ENCODE results near the gene BICC1.

The BICC1 gene

DNA sequence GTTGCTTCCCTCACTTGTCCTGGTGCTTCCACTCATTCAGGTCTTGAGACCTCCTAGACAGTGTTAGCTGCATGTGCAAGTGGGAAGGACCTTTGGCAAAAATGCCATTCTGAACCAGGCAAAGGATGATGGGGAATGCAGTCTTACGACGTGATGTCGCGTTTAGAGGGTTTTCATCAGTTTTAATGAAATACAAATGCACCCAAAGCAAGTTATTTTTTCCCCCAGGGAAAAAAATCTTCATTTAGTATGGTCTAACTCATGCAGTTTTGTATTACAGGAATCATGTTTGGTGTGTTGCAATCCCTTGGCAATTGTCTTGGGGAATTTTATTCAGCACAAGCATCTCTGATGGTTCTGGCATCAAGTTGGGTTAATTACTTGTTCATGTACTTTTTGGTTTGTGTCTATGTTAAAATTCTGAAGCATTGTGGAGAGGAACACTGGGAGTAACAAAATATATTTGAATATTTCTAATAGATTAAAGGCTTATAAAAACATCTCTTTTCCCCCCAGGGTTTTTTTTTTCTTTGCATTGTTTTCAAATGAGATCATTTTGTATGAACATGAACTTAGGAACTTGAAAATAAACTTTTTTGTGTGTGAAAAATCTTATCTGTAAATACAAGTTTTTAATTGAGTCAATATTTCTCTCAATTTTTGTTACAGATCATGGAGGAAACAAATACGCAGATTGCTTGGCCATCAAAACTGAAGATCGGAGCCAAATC is 188.9 kb downstream of the BICC1 start:
- TF ChIP-seq, protein P1, sequence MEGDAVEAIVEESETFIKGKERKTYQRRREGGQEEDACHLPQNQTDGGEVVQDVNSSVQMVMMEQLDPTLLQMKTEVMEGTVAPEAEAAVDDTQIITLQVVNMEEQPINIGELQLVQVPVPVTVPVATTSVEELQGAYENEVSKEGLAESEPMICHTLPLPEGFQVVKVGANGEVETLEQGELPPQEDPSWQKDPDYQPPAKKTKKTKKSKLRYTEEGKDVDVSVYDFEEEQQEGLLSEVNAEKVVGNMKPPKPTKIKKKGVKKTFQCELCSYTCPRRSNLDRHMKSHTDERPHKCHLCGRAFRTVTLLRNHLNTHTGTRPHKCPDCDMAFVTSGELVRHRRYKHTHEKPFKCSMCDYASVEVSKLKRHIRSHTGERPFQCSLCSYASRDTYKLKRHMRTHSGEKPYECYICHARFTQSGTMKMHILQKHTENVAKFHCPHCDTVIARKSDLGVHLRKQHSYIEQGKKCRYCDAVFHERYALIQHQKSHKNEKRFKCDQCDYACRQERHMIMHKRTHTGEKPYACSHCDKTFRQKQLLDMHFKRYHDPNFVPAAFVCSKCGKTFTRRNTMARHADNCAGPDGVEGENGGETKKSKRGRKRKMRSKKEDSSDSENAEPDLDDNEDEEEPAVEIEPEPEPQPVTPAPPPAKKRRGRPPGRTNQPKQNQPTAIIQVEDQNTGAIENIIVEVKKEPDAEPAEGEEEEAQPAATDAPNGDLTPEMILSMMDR (IDR thresholded peaks at IDR 0.05; ENCODE audit: low read depth, low read length) = no peak

DNA sequence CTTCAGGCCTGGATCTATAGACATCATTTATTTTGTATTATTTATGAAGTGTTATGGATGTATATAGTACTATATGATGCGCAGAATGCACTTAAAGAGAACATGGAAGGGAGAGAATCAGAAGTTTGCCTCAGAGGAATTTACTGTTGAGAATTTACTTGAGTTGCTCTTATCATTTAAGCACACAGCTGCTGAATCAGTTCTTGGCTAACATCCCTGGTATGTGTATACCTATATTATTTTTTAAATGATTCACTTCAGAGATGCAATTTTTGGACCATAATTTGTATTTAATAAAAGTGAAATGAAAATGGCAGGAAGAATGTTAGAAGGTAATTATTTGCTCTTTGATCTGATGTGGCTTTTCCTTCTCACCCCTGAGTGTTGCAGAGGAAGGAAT is 191.6 kb downstream of the BICC1 start:
- DNase-seq (ENCODE audit: extremely low read depth, low read depth) = no peak
- TF ChIP-seq, protein P1 (IDR thresholded peaks at IDR 0.05; ENCODE audit: low read depth, low read length) = no peak

More for the DNA sequence above, 188.9 kb downstream of the BICC1 start:
- DNase-seq (ENCODE audit: extremely low read depth, low read depth) = peak; percentile 91

DNA sequence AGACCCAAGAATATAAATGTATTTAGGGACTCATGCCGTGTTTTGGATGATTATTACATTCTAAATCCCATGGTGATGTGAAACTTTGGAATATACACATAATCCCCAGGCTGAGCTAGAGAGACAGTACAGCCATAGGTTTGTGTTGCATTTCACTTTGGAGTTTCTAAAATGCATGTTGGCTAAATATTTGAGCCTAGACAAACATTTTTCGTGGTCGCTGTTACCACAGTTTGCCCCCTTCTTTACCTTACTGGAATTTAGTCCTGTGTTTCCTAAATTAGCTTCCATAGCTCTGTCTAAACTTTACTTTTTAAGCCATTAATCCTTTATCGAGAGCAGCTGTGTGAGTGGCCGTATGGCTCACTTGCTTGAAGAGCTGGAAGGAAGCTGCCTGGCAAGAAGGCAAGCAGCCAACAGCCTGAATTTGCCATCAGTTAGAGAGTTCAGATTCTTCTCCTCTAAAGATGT is 192.0 kb downstream of the BICC1 start:
- TF ChIP-seq, protein P1 (IDR thresholded peaks at IDR 0.05; ENCODE audit: low read depth, low read length) = no peak
- DNase-seq (ENCODE audit: extremely low read depth, low read depth) = peak; percentile 14

DNA sequence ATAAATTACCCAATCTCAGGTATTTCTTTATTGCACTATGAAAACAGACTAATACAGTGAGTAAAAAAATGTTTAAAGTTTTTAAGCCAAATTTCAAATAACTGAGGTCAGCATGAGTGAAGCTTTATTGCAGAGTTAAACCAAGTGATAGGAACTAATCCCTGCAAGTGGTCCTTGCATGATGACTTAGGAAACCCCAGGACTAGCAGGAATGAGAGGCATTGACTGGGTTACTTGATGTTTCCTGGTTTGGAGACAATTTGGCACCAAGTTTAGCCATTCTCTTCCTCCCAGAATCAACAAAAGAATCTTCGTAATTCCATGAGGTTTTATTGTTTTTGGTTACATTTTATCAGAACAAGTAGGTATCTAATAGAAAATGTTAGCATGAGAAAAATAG is 194.2 kb downstream of the BICC1 start:
- no peak for DNase-seq (ENCODE audit: extremely low read depth, low read depth)
- TF ChIP-seq, protein P1 (IDR thresholded peaks at IDR 0.05; ENCODE audit: low read depth, low read length) = no peak

DNA sequence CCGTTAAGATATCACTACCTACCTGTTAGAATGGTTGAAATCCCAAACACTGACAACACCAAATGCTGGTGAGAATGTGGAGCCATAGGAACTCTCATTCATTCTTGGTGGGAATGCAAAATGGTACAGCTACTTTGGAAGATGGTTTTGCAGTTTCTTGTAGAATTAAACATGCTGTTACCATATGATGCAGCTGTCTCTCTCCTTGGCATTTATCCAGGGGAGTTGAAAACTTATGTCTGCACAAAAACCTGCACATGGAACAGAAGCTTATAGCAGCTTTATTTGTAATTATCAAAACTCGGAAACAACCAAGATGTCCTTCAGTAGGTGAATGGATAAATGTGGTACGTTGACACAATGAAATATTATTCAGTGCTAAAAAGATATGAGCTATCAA is 199.5 kb downstream of the BICC1 start:
- TF ChIP-seq, protein P1 (IDR thresholded peaks at IDR 0.05; ENCODE audit: low read depth, low read length) = no peak

DNA sequence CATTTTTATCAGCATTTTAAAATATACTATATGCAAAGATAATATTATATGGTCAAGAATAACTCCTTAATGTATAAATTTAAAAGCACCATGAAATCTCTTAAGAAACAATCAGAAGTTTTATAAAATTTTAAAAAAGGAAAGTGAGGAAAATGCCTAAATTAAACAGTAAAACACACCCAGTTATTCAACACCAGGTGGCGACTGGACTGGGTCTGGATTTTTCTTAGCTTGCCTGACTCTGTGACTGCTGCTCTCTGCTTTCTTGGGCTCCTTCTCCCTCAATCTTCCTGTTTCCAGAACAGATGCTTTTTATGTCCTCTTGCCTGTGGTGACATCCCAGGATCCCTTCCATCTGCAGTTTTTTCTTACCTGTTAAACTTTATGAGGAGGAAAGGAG is 200.3 kb downstream of the BICC1 start:
- no peak for DNase-seq (ENCODE audit: extremely low read depth, low read depth)
- TF ChIP-seq, protein P1 (IDR thresholded peaks at IDR 0.05; ENCODE audit: low read depth, low read length) = peak; percentile 19

More for the DNA sequence above, 199.5 kb downstream of the BICC1 start:
- DNase-seq (ENCODE audit: extremely low read depth, low read depth) = no peak

DNA sequence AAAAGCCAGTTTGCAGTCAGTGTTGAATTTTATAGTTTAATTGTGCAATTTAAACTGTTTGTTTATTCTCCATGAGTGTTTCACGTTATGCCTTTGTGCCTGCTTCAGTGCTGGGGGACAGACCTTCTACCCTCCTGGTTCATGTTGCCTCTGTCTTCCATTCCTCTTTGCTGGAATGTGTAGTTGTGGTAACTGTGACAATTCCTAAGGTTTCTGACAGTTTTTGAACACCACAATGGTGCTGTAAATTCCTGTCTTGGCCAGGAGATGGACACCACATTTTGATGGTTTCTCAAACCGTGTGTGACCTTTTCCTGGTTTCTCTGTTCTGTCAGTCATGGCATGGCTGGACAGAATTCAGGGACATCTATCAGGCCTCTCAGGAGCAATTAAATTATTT is 201.7 kb downstream of the BICC1 start:
- TF ChIP-seq, protein P1 (IDR thresholded peaks at IDR 0.05; ENCODE audit: low read depth, low read length) = no peak
- no peak for DNase-seq (ENCODE audit: extremely low read depth, low read depth)
